ENCODE results near the gene METAP2. TPM values are rescaled to one million over a fixed set of nuclear protein-coding genes. Genes with fewer than 3 reads are reported as not detected.

Gene METAP2
- total and polyA plus RNA-seq, 2 donors (not counting 3 experiments of a cell fraction or from before 2014, with no cell fraction given), result 28.5 to 105 TPM

DNA sequence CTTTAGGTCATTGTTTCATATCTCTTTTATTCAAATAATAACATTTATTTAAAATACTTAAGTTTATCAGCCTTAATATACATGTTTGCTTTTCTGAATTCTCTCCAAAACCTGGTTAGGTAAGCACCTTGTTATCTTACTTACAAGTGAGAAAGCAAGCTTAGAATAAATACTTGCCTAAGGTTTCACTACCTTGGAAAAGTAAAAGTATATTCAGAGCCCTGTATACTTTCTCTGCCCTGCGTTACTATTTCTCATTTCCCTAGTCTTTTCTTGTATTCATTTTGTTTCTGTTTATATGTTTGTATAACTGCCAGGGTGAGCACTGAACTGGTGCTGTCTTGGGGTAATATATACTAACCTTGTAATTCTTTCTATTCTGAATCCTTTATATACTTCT is 21.5 kb downstream of the METAP2 start:
- TF ChIP-seq POLR2AphosphoS5 (IDR thresholded peaks at IDR 0.05; ENCODE audit: insufficient read depth, low read depth, low read length) (no peak), JUN (IDR thresholded peaks at IDR 0.05; ENCODE audit: borderline replicate concordance, insufficient read depth, insufficient read length, low read depth) (no peak), MYC (IDR thresholded peaks at IDR 0.05; ENCODE audit: low read depth, low read length) (no peak)
- TF ChIP-seq, protein P1, sequence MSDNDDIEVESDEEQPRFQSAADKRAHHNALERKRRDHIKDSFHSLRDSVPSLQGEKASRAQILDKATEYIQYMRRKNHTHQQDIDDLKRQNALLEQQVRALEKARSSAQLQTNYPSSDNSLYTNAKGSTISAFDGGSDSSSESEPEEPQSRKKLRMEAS (IDR thresholded peaks at IDR 0.05; ENCODE audit: insufficient read depth, insufficient read length), result no peak
- no TSS peak for BruUV-seq (replicated peaks)
- Histone ChIP-seq H3K27me3 (ENCODE audit: control insufficient read depth in 2 of 2, insufficient read depth in 2 of 2, low read length in 2 of 2) (no peaks in the 10 kb centered on the region), H3K4me1 (ENCODE audit: control insufficient read depth, extremely low read depth, insufficient read depth, low read length) (no peaks in the 10 kb centered on the region), H3K27ac (ENCODE audit: insufficient read depth, low read depth, low read length) (no peak overlapping the region), H3K36me3 (ENCODE audit: control insufficient read depth in 2 of 2, extremely low read depth in 1 of 2, insufficient read depth in 2 of 2, low read length in 2 of 2) (peaks cover 9 to 26% of the 10 kb centered on the region in 2 experiments), H3K9ac (replicated peaks; ENCODE audit: extremely low read depth, insufficient read depth, low read length) (no peak overlapping the region), H3K4me2 (ENCODE audit: insufficient read depth, low read length) (no peak overlapping the region), H2AFZ (ENCODE audit: low read depth, low read length) (no peak overlapping the region), H4K20me1 (replicated peaks; ENCODE audit: control insufficient read depth, extremely low read depth, insufficient read depth, low read length) (no peaks in the 10 kb centered on the region), H3K4me3 (replicated peaks in 1 of 3; ENCODE audit: insufficient read depth in 1 of 3, low read depth in 1 of 3, low read length in 3 of 3) (no peak overlapping the region), H3K9me1 (replicated peaks; ENCODE audit: control insufficient read depth, extremely low read depth, insufficient read depth, low read length) (no peaks in the 10 kb centered on the region), H3K79me2 (ENCODE audit: control insufficient read depth, insufficient read depth, low read length) (peaks cover 19% of the 10 kb centered on the region), H3K9me3 (replicated peaks; ENCODE audit: control insufficient read depth, insufficient read depth, low read length) (no peaks in the 10 kb centered on the region)
- FAIRE-seq, result no peak
- dilution Hi-C loops (cut with MboI; ENCODE audit: extremely low pct_ligation_motif_present, low sequenced_read_pairs) (no loop called here), intact Hi-C loops (cut with micrococcal nuclease) (no loop called here)
- DNase-seq (ENCODE audit: low read depth, low spot score), result no peak
- ChIA-PET POLR2A (no interaction called here), CTCF (no interaction called here)

DNA sequence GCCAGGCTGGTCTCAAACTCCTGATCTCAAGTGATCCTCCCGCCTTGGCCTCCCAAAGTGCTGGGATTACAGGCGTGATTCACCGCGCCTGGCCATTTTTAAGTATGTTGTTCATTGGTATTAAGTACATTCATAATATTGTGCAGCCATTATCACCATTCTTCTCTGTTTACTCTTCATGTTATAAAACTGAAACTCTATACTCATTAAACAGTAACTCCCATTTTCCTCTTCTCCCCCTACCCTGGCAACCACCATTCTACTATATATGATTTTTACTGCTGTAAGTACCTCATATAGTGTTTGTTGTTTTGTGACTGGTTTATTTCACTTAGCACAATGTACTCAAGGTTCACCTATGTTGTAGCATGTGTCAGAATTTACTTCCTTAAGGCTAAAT is 23.1 kb downstream of the METAP2 start:
- no peak for FAIRE-seq
- peaks cover 5 to 26% of the 10 kb centered on the region in 2 experiments for H3K36me3 ChIP-seq (ENCODE audit: control insufficient read depth in 2 of 2, extremely low read depth in 1 of 2, insufficient read depth in 2 of 2, low read length in 2 of 2)

More for the DNA sequence above, 23.1 kb downstream of the METAP2 start:
- dilution Hi-C loops (cut with MboI; ENCODE audit: extremely low pct_ligation_motif_present, low sequenced_read_pairs) (no loop called here), intact Hi-C loops (cut with micrococcal nuclease) (no loop called here)
- Histone ChIP-seq H3K27me3 (ENCODE audit: control insufficient read depth in 2 of 2, insufficient read depth in 2 of 2, low read length in 2 of 2) (no peaks in the 10 kb centered on the region), H3K9me1 (replicated peaks; ENCODE audit: control insufficient read depth, extremely low read depth, insufficient read depth, low read length) (no peaks in the 10 kb centered on the region), H3K27ac (ENCODE audit: insufficient read depth, low read depth, low read length) (no peak overlapping the region), H3K4me2 (ENCODE audit: insufficient read depth, low read length) (no peak overlapping the region), H3K79me2 (ENCODE audit: control insufficient read depth, insufficient read depth, low read length) (peaks cover 19% of the 10 kb centered on the region), H2AFZ (ENCODE audit: low read depth, low read length) (no peak overlapping the region), H4K20me1 (replicated peaks; ENCODE audit: control insufficient read depth, extremely low read depth, insufficient read depth, low read length) (no peaks in the 10 kb centered on the region), H3K4me3 (replicated peaks in 1 of 3; ENCODE audit: insufficient read depth in 1 of 3, low read depth in 1 of 3, low read length in 3 of 3) (no peak overlapping the region), H3K9ac (replicated peaks; ENCODE audit: extremely low read depth, insufficient read depth, low read length) (no peak overlapping the region), H3K4me1 (ENCODE audit: control insufficient read depth, extremely low read depth, insufficient read depth, low read length) (no peaks in the 10 kb centered on the region), H3K9me3 (replicated peaks; ENCODE audit: control insufficient read depth, insufficient read depth, low read length) (no peaks in the 10 kb centered on the region)
- BruUV-seq (replicated peaks), result no TSS peak
- TF ChIP-seq, protein P1 (IDR thresholded peaks at IDR 0.05; ENCODE audit: insufficient read depth, insufficient read length), result no peak
- TF ChIP-seq POLR2AphosphoS5 (IDR thresholded peaks at IDR 0.05; ENCODE audit: insufficient read depth, low read depth, low read length), result no peak
- DNase-seq (ENCODE audit: low read depth, low spot score), result no peak
- CTCF ChIA-PET, result no interaction called here
- POLR2A ChIA-PET, result no interaction called here

Measured in endothelial cell of umbilical vein (primary cell).